Ascending aorta (tissue), 2 donors: ENCODE results near the gene SNRPA1. TPM values are rescaled to one million over a fixed set of nuclear protein-coding genes. Genes with fewer than 3 reads are reported as not detected.

ENCODE experiments used
- DNase-seq, 2 donors: peaks; one replicate each; pipeline ENCODE4 v3.0.0-alpha.2; 2019; ENCODE audit warnings: low spot score in 2 of 2
- H3K27ac ChIP-seq, 2 donors: fragments of 200-600 bp; sonication (generic); one replicate each; pipeline ENCODE4 v1.5.1; 2016 to 2017; ENCODE audit warnings: mild to moderate bottlenecking in 1 of 2
- H3K27me3 ChIP-seq: fragments of 200-600 bp; sonication (generic); one replicate; pipeline ENCODE4 v1.5.1; 2017
- H3K36me3 ChIP-seq, 2 donors: fragments of 200-600 bp; sonication (generic); one replicate each; pipeline ENCODE4 v1.5.1; 2016
- H3K4me1 ChIP-seq, 2 donors: fragments of 200-600 bp; sonication (generic); one replicate each; pipeline ENCODE4 v1.5.1; 2016 to 2017; ENCODE audit warnings: mild to moderate bottlenecking in 1 of 2
- H3K4me3 ChIP-seq, 2 donors: fragments of 200-600 bp; sonication (generic); one replicate each; pipeline ENCODE4 v1.5.1; 2016 to 2017; ENCODE audit warnings: mild to moderate bottlenecking in 1 of 2
- H3K9me3 ChIP-seq, 2 donors: fragments of 200-600 bp; sonication (generic); one replicate each; pipeline ENCODE4 v1.5.1; 2016
- CTCF ChIP-seq, 3 experiments: fragments of 200-600 bp in 2 of 3; fragments of 450-650 bp in 1 of 3; sonication (generic) in 2 of 3; IDR thresholded peaks; one replicate each; pipeline ENCODE4 v1.5.1; 2016 to 2019; ENCODE audit warnings: antibody characterized with exemption in 3 of 3, mild to moderate bottlenecking in 1 of 3, moderate library complexity in 1 of 3
- intact Hi-C: fragments of 100-400 bp; cut with DNase I; formaldehyde crosslinking; loops from one replicate; pipeline ENCODE4 v1.15.1; 2023
- total RNA-seq: library from RNA; depleted of rRNA; stranded (reverse); fragments of >200 nt; gene quantifications from one replicate; pipeline ENCODE4 v1.1.0, GENCODE V29; 2016

SNRPA1 gene
- total RNA-seq, 1 donor from 2014 or later: 17.8 TPM

DNA sequence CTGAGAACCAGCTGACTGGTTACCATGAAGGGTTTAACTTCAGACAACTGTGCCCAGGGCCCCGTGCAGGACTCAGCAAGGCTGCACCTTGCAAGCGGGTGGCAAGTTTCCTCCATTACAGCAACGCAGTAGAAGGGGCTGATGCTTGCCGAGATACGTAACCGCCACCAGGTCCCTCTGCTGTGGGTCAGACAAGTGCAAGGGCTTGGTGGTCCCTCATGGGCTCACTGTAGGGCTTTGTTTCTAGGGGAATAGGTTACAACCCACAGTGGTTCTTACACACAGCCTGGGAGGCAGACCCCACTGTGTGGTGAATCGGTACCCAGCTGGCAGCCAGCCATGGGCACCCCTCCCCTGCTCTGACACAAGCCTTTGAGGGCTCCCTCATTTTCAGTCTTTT is 15.5 kb upstream of the SNRPA1 start:
- DNase-seq: peak in 1 of 2 donors; percentile 44
- Histone ChIP-seq H3K27me3 (no peaks in the 10 kb centered on the region), H3K36me3 (no peaks in the 10 kb centered on the region), H3K4me1 (no peaks in the 10 kb centered on the region), H3K27ac (no peak overlapping the region), H3K9me3 (no peaks in the 10 kb centered on the region), H3K4me3 (no peak overlapping the region)
- no peak for TF ChIP-seq CTCF (IDR thresholded peaks at IDR 0.05)
- intact Hi-C loops: no loop called here

GRCh38 chr15:101310161-101310480 is 15.1 kb upstream of the SNRPA1 start:
- intact Hi-C loops: no loop called here
- no peak overlapping the region for H3K4me3 ChIP-seq
- no peaks in the 10 kb centered on the region for H3K4me1 ChIP-seq
- no peaks in the 10 kb centered on the region for H3K36me3 ChIP-seq
- no peaks in the 10 kb centered on the region for H3K27me3 ChIP-seq
- DNase-seq: no peak
- H3K27ac ChIP-seq: no peak overlapping the region
- no peaks in the 10 kb centered on the region for H3K9me3 ChIP-seq
- TF ChIP-seq CTCF (IDR thresholded peaks at IDR 0.05): no peak

- peak in 1 of 2 donors; percentile 60 for DNase-seq
Measured at GRCh38 chr15:101309436-101310160, 14.6 kb upstream of the SNRPA1 start.

GRCh38 chr15:101308604-101309435 is 13.8 kb upstream of the SNRPA1 start:
- H3K9me3 ChIP-seq: no peaks in the 10 kb centered on the region
- intact Hi-C loops: no loop called here
- H3K36me3 ChIP-seq: no peaks in the 10 kb centered on the region
- H3K4me1 ChIP-seq: no peaks in the 10 kb centered on the region
- DNase-seq: peak in 1 of 2 donors; percentile 45
- no peak overlapping the region for H3K4me3 ChIP-seq
- TF ChIP-seq CTCF (IDR thresholded peaks at IDR 0.05): no peak
- H3K27ac ChIP-seq: no peak overlapping the region
- no peaks in the 10 kb centered on the region for H3K27me3 ChIP-seq

More at GRCh38 chr15:101309436-101310160, 14.6 kb upstream of the SNRPA1 start:
- H3K9me3 ChIP-seq: no peaks in the 10 kb centered on the region
- no peaks in the 10 kb centered on the region for H3K36me3 ChIP-seq
- no peaks in the 10 kb centered on the region for H3K4me1 ChIP-seq
- H3K27me3 ChIP-seq: no peaks in the 10 kb centered on the region
- TF ChIP-seq CTCF (IDR thresholded peaks at IDR 0.05): no peak
- H3K4me3 ChIP-seq: no peak overlapping the region
- H3K27ac ChIP-seq: no peak overlapping the region
- intact Hi-C loops: no loop called here

DNA sequence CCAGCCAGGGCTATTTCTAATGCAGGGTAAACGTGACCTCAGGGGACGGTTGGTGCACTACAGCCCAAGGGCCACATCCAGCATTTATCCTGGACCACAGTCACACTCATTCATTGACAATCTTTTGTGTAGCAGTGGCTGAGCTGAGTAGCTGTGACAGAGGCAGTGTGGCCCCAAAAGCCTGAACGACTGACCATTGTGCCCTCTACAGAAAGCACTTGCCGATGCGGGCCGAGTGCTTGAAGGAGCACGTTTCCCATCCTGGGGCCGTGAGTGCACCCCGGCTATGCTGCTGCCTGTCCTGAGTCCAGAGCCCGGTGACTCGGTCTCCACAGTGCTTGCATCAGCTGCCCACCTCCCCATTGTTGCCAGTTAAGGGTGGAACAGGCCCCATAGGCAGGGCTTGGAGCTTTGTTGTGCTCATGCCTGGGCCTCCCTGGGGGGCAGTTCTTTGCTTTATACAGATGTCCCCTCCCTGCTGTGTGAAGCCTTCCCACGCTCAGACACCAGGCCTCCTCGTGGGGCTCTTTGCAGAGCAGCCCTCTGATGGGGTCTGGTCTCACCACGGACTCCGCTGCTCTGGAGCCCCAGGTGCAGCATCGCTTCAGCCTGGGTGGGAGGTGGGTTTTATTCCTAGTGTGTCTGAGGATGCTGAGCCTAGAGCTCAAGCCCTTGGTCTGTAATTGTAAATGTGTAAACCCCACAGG is 13.0 kb upstream of the SNRPA1 start:
- no peaks in the 10 kb centered on the region for H3K9me3 ChIP-seq
- no peak for TF ChIP-seq CTCF (IDR thresholded peaks at IDR 0.05)
- no peak overlapping the region for H3K27ac ChIP-seq
- no peak overlapping the region for H3K4me3 ChIP-seq
- no peaks in the 10 kb centered on the region for H3K27me3 ChIP-seq
- no peaks in the 10 kb centered on the region for H3K4me1 ChIP-seq
- intact Hi-C loops: no loop called here
- DNase-seq: peak in 1 of 2 donors; percentile 21
- H3K36me3 ChIP-seq: no peaks in the 10 kb centered on the region
